Endothelial cell of umbilical vein (primary cell): ENCODE data around the gene TMEM54. TPM values are rescaled to one million over a fixed set of nuclear protein-coding genes. Genes with fewer than 3 reads are reported as not detected.

Source experiments
- BruUV-seq: library from RNA; stranded (reverse); fragments of 400-500 nt; replicated peaks from 2 replicates; lab custom pipeline; 2021; lab: Mats Ljungman, UMichigan
- CTCF ChIA-PET: fragments of 300-600, 350-600 bp; sonication (Branson Sonifier 250); formaldehyde crosslinking; loops from one replicate; lab custom pipeline; 2021; ENCODE audit warnings: antibody characterized with exemption, inconsistent platforms; lab: Charles Lee
- POLR2A ChIA-PET: fragments of 300-600, 350-600 bp; sonication (Branson Sonifier 250); formaldehyde crosslinking; loops from one replicate; lab custom pipeline; 2021; ENCODE audit warnings: antibody characterized with exemption, inconsistent platforms; lab: Charles Lee
- DNase-seq: peaks from one replicate; pipeline ENCODE4 v3.0.0-alpha.2; 2011; ENCODE audit warnings: low read depth, low spot score
- FAIRE-seq: peaks from 2 replicates; lab custom pipeline; 2011; peaks lifted over from hg19 to GRCh38; lab: Jason Lieb, UNC
- H2AFZ ChIP-seq: 2 replicates; pipeline ENCODE4 v1.6.0; 2012; ENCODE audit warnings: low read depth, low read length, control low read depth, inconsistent platforms
- H3K27ac ChIP-seq: 2 replicates; pipeline ENCODE4 v1.5.1; 2011; ENCODE audit warnings: low read depth, mild to moderate bottlenecking, control low read depth, low read length, moderate library complexity; ENCODE audit not compliant: insufficient read depth
- H3K27me3 ChIP-seq, 2 experiments: 2 replicates each; pipeline versions ENCODE4 v1.6.0 to v1.6.1; 2011; ENCODE audit warnings: low read length in 2 of 2, mixed read lengths in 1 of 2; ENCODE audit not compliant: control insufficient read depth in 2 of 2, insufficient read depth in 2 of 2
- H3K36me3 ChIP-seq, 2 experiments: 2 replicates in 1 of 2; 3 replicates in 1 of 2; pipeline ENCODE4 v1.5.1; 2011; ENCODE audit warnings: low read length in 2 of 2, mild to moderate bottlenecking in 1 of 2, moderate library complexity in 1 of 2; ENCODE audit not compliant: control insufficient read depth in 2 of 2, insufficient read depth in 2 of 2; ENCODE audit errors: extremely low read depth in 1 of 2
- H3K4me1 ChIP-seq: 3 replicates; pipeline ENCODE4 v1.5.1; 2011; ENCODE audit warnings: mild to moderate bottlenecking, low read length; ENCODE audit not compliant: control insufficient read depth, insufficient read depth; ENCODE audit errors: extremely low read depth
- H3K4me2 ChIP-seq: 2 replicates; pipeline ENCODE4 v1.6.1; 2011; ENCODE audit warnings: low read length, control low read depth, mixed read lengths; ENCODE audit not compliant: insufficient read depth
- H3K4me3 ChIP-seq, 3 experiments: fragments of 200-600 bp in 1 of 3; sonication (generic), shearing (Covaris generic) in 1 of 3; replicated peaks in 1 of 3; 2 replicates each; pipeline ENCODE4 v1.5.1; 2011 to 2016; ENCODE audit warnings: control low read depth in 3 of 3, low read length in 3 of 3, mild to moderate bottlenecking in 2 of 3, inconsistent platforms in 1 of 3, low read depth in 1 of 3, moderate library complexity in 1 of 3; ENCODE audit not compliant: insufficient read depth in 1 of 3
- H3K79me2 ChIP-seq: 2 replicates; pipeline ENCODE4 v1.6.0; 2012; ENCODE audit warnings: low read length, inconsistent platforms; ENCODE audit not compliant: control insufficient read depth, insufficient read depth
- H3K9ac ChIP-seq: replicated peaks from 2 replicates; pipeline ENCODE3; 2011; ENCODE audit warnings: low read length, control low read depth; ENCODE audit not compliant: insufficient read depth; ENCODE audit errors: extremely low read depth
- H3K9me1 ChIP-seq: replicated peaks from 3 replicates; pipeline ENCODE4 v1.6.0; 2011; ENCODE audit warnings: mild to moderate bottlenecking, low read length; ENCODE audit not compliant: control insufficient read depth, insufficient read depth; ENCODE audit errors: extremely low read depth
- H3K9me3 ChIP-seq: replicated peaks from 2 replicates; pipeline ENCODE4 v1.5.1; 2012; ENCODE audit warnings: low read length, inconsistent platforms; ENCODE audit not compliant: control insufficient read depth, insufficient read depth
- H4K20me1 ChIP-seq: replicated peaks from 2 replicates; pipeline ENCODE3; 2011; ENCODE audit warnings: mild to moderate bottlenecking, low read length; ENCODE audit not compliant: control insufficient read depth, insufficient read depth; ENCODE audit errors: extremely low read depth
- EZH2 ChIP-seq: IDR thresholded peaks from 2 replicates; pipeline ENCODE4 v1.6.1; 2012; ENCODE audit warnings: borderline replicate concordance, low read depth, mild to moderate bottlenecking, moderate library complexity, low read length, inconsistent platforms; ENCODE audit not compliant: severe bottlenecking
- FOS ChIP-seq: IDR thresholded peaks from 2 replicates; pipeline ENCODE4 v1.6.1; 2011; ENCODE audit warnings: mild to moderate bottlenecking, low read length, moderate library complexity, borderline replicate concordance; ENCODE audit not compliant: insufficient read depth
- GATA2 ChIP-seq: IDR thresholded peaks from 2 replicates; pipeline ENCODE4 v1.7.0; 2011; ENCODE audit warnings: low read depth, mild to moderate bottlenecking, moderate library complexity, mixed read lengths, low read length; ENCODE audit not compliant: insufficient read length, insufficient read depth
- JUN ChIP-seq: IDR thresholded peaks from 2 replicates; pipeline ENCODE4 v1.6.1; 2011; ENCODE audit warnings: borderline replicate concordance, low read depth; ENCODE audit not compliant: insufficient read length, insufficient read depth
- MYC ChIP-seq: IDR thresholded peaks from one replicate; pipeline ENCODE4 v1.6.1; 2011; ENCODE audit warnings: mild to moderate bottlenecking, low read depth, low read length
- POLR2A ChIP-seq: IDR thresholded peaks from 2 replicates; pipeline ENCODE4 v1.6.1; 2012; ENCODE audit warnings: low read depth, mild to moderate bottlenecking, control low read depth, low read length
- POLR2AphosphoS5 ChIP-seq: IDR thresholded peaks from 2 replicates; pipeline ENCODE4 v1.6.1; 2012; ENCODE audit warnings: low read depth, mild to moderate bottlenecking, control low read depth, low read length, moderate library complexity; ENCODE audit not compliant: insufficient read depth
- dilution Hi-C: fragments of 300-500 bp; cut with MboI; formaldehyde crosslinking; loops from one replicate; pipeline ENCODE4 v1.15.0; 2019; ENCODE audit warnings: low sequenced_read_pairs; ENCODE audit not compliant: extremely low pct_ligation_motif_present
- intact Hi-C: fragments of 100-400 bp; cut with micrococcal nuclease; formaldehyde crosslinking; loops from one replicate; pipeline ENCODE4 v1.10.0; 2022
- polyA plus RNA-seq, 4 experiments: library from polyadenylated mRNA; depleted of rRNA in 3 of 4; stranded (reverse) in 3 of 4; unstranded in 1 of 4; fragments of >200 nt; gene quantifications; 2 replicates each; pipeline versions ENCODE4 v1.2.1 to v1.2.3, GENCODE V29; 2011 to 2012; ENCODE audit warnings: missing spikeins in 1 of 4
- total RNA-seq: library from RNA; stranded (reverse); gene quantifications from 2 replicates; pipeline ENCODE4 v1.2.3, GENCODE V29; 2021
- TF ChIP-seq, protein P1 (sequence below), 2 donors: IDR thresholded peaks; 1 replicate in 1 of 2; 2 replicates in 1 of 2; pipeline ENCODE4 v1.5.1; 2011; ENCODE audit warnings: low read length in 2 of 2, mild to moderate bottlenecking in 2 of 2, moderate library complexity in 2 of 2, control low read depth in 1 of 2, inconsistent platforms in 1 of 2, low read depth in 1 of 2; ENCODE audit not compliant: insufficient read depth in 1 of 2; ENCODE audit errors: extremely low read depth in 1 of 2
- TF ChIP-seq, protein P2 (sequence below): IDR thresholded peaks from 2 replicates; pipeline ENCODE4 v1.6.1; 2011; ENCODE audit not compliant: insufficient read depth, insufficient read length

Gene TMEM54
- total and polyA plus RNA-seq, 2 donors (not counting 3 experiments of a cell fraction or from before 2014, with no cell fraction given), result 23.6 to 77.2 TPM

DNA sequence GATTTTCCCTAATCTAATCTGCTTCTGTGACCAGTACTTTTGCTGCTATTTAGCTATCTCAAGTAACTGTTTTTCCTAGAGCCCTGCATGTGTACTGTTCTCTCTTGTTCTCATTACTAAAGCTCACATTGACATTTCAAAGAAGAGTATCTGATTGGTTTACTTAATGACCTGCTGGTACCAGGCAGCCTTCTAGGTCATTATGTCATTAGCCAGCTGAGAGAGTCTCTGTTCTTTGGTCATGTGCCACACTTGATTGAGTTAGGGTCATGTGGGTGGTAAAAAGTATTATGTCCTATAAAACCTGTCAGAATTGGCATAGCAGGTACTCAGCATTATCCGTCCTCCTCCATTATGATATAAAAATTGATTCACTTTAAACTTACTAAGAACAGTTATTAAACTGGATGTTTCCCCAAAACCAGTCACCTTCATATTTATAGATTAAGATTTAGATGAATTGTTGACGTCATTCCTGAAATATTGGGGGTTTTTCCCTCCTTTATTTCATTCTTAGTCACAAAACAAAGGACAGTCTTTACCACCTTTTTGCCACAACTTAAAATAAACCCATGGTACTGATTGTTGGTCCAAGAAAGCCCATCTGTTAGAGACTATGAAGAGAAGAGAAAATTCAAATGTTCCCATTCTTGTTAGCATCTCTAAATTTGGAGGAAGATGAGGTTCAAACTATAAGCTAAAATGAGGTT, 52.7 kb downstream of the TMEM54 start:
- dilution Hi-C loops, result no loop called here
- Histone ChIP-seq H3K4me1 (no peaks in the 10 kb centered on the region), H3K27me3 (no peaks in the 10 kb centered on the region), H3K9me3 (no peaks in the 10 kb centered on the region), H2AFZ (no peak overlapping the region), H3K9ac (no peak overlapping the region), H3K9me1 (no peaks in the 10 kb centered on the region), H3K4me2 (no peak overlapping the region), H3K4me3 (no peak overlapping the region), H3K79me2 (no peaks in the 10 kb centered on the region), H4K20me1 (no peaks in the 10 kb centered on the region), H3K36me3 (peaks cover 0 to 2% of the 10 kb centered on the region in 2 experiments), H3K27ac (no peak overlapping the region)
- intact Hi-C loops, result no loop called here
- TF ChIP-seq GATA2, result no peak
- TF ChIP-seq, protein P1, sequence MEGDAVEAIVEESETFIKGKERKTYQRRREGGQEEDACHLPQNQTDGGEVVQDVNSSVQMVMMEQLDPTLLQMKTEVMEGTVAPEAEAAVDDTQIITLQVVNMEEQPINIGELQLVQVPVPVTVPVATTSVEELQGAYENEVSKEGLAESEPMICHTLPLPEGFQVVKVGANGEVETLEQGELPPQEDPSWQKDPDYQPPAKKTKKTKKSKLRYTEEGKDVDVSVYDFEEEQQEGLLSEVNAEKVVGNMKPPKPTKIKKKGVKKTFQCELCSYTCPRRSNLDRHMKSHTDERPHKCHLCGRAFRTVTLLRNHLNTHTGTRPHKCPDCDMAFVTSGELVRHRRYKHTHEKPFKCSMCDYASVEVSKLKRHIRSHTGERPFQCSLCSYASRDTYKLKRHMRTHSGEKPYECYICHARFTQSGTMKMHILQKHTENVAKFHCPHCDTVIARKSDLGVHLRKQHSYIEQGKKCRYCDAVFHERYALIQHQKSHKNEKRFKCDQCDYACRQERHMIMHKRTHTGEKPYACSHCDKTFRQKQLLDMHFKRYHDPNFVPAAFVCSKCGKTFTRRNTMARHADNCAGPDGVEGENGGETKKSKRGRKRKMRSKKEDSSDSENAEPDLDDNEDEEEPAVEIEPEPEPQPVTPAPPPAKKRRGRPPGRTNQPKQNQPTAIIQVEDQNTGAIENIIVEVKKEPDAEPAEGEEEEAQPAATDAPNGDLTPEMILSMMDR (IDR thresholded peaks at IDR 0.05; ENCODE audit: extremely low read depth in 1 of 2, insufficient read depth in 1 of 2, low read depth in 1 of 2, low read length in 2 of 2), result no peak
- TF ChIP-seq JUN, result no peak
- TF ChIP-seq POLR2AphosphoS5, result no peak
- TF ChIP-seq MYC, result no peak
- no peak for TF ChIP-seq POLR2A
- no peak for TF ChIP-seq EZH2
- TF ChIP-seq FOS, result no peak
- TF ChIP-seq, protein P2, sequence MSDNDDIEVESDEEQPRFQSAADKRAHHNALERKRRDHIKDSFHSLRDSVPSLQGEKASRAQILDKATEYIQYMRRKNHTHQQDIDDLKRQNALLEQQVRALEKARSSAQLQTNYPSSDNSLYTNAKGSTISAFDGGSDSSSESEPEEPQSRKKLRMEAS, result no peak
- FAIRE-seq (no peak), DNase-seq (no peak)
- BruUV-seq, result no TSS peak
- POLR2A ChIA-PET, result no interaction called here
- CTCF ChIA-PET, result no interaction called here

Other genes with a start within 250 kb of the TMEM54 start
- 6.5 and 9.4 TPM in 2 replicates for gene SYNC, start 198.6 kb downstream of the TMEM54 start, total RNA-seq
- 2.5 and 3.5 TPM in 2 replicates for gene SYNC, start 198.6 kb downstream of the TMEM54 start, polyA plus RNA-seq
- gene YARS1, start 84.0 kb downstream of the TMEM54 start, total RNA-seq, result 130 and 144 TPM in 2 replicates
- 31.5 and 38.2 TPM in 2 replicates for gene YARS1, start 84.0 kb downstream of the TMEM54 start, polyA plus RNA-seq
- 36.9 and 38.6 TPM in 2 replicates for gene S100PBP, start 83.7 kb downstream of the TMEM54 start, total RNA-seq
- gene S100PBP, start 83.7 kb downstream of the TMEM54 start, polyA plus RNA-seq, result 15.4 and 16.4 TPM in 2 replicates
- gene FNDC5, start 30.5 kb downstream of the TMEM54 start, total RNA-seq, result 0.64 TPM in 1 of 2 replicates, not detected in the other
- 0.14 and 0.49 TPM in 2 replicates for gene FNDC5, start 30.5 kb downstream of the TMEM54 start, polyA plus RNA-seq
- gene HPCA, start 14.9 kb downstream of the TMEM54 start, total RNA-seq, result not detected in 2 replicates
- gene HPCA, start 14.9 kb downstream of the TMEM54 start, polyA plus RNA-seq, result not detected in 2 replicates
- gene RNF19B, start 63.4 kb upstream of the TMEM54 start, total RNA-seq, result 24.2 and 25.6 TPM in 2 replicates
- 19.2 and 19.6 TPM in 2 replicates for gene RNF19B, start 63.4 kb upstream of the TMEM54 start, polyA plus RNA-seq
- 131 and 134 TPM in 2 replicates for gene AK2, start 135.5 kb upstream of the TMEM54 start, total RNA-seq
- gene AK2, start 135.5 kb upstream of the TMEM54 start, polyA plus RNA-seq, result 71.4 and 107 TPM in 2 replicates
- 0.76 and 0.91 TPM in 2 replicates for gene AZIN2, start 179.8 kb upstream of the TMEM54 start, total RNA-seq
- gene AZIN2, start 179.8 kb upstream of the TMEM54 start, polyA plus RNA-seq, result 1.3 and 1.4 TPM in 2 replicates